ENCODE data around the gene PSRC1. TPM values are rescaled to one million over a fixed set of nuclear protein-coding genes. Genes with fewer than 3 reads are reported as not detected.

The PSRC1 gene
- total RNA-seq, 1 donor from 2014 or later: 8.2 TPM

GRCh38 chr1:109243221-109243620 is 39.7 kb downstream of the PSRC1 start:
- Histone ChIP-seq H3K27me3 (ENCODE audit: control insufficient read depth, insufficient read depth, low read length) (no peaks in the 10 kb centered on the region), H3K36me3 (ENCODE audit: control insufficient read depth, insufficient read depth, low read length) (peaks cover 2% of the 10 kb centered on the region), H3K4me3 (ENCODE audit: low read depth, low read length) (no peak overlapping the region)
- DNase-seq (ENCODE audit: low read depth): no peak
- TF ChIP-seq CTCF (IDR thresholded peaks at IDR 0.05; ENCODE audit: insufficient read depth, low read length, poor library complexity, severe bottlenecking): no peak

DNA sequence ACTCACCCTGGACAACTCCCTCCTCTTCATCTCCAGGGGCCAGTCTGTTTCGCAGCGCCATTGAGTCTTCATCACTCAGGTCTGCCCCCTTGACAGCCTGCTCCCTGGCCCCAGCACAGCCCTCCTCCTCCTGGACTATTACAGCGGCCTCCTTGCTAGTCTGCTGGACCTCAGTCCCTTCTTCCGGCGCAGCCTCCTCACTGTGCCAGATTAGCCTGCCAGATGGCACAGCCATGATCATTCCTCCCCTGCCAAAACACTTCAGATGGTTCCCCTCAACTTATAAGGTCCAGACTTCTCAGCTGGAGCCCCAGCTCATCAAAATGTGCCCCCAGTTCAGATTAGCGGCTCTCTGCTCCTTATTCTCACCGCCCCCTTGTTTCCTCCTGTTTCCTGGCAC is 40.6 kb downstream of the PSRC1 start:
- no peak for DNase-seq (ENCODE audit: low read depth)
- peaks cover 5% of the 10 kb centered on the region for H3K36me3 ChIP-seq (ENCODE audit: control insufficient read depth, insufficient read depth, low read length)
- TF ChIP-seq CTCF (IDR thresholded peaks at IDR 0.05; ENCODE audit: insufficient read depth, low read length, poor library complexity, severe bottlenecking): no peak
- no peaks in the 10 kb centered on the region for H3K27me3 ChIP-seq (ENCODE audit: control insufficient read depth, insufficient read depth, low read length)
- H3K4me3 ChIP-seq (ENCODE audit: low read depth, low read length): no peak overlapping the region

GRCh38 chr1:109241841-109242345 is 41.1 kb downstream of the PSRC1 start:
- Histone ChIP-seq H3K36me3 (ENCODE audit: control insufficient read depth, insufficient read depth, low read length) (peaks cover 5% of the 10 kb centered on the region), H3K4me3 (ENCODE audit: low read depth, low read length) (no peak overlapping the region), H3K27me3 (ENCODE audit: control insufficient read depth, insufficient read depth, low read length) (no peaks in the 10 kb centered on the region)
- DNase-seq (ENCODE audit: low read depth): no peak
- no peak for TF ChIP-seq CTCF (IDR thresholded peaks at IDR 0.05; ENCODE audit: insufficient read depth, low read length, poor library complexity, severe bottlenecking)

DNA sequence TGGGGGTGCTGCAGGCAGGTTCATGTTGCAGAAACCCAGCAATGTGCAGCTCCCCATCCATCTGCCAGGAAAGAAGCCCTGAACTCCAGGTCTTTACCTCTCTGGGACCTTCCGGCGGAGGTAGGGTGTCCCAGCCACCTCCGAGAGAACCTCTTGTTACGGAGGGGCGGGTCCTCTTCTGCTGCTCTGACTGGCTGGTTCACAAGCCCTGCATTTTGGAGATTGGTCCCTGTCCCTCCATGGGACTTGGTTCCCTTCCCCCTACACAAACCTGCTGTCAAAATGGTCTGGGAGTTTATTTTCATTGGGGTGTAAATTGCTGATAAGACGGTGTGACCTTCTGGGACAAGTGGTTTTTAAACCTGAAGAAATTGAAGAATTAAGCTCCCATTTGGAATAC is 41.6 kb downstream of the PSRC1 start:
- no peak for TF ChIP-seq CTCF (IDR thresholded peaks at IDR 0.05; ENCODE audit: insufficient read depth, low read length, poor library complexity, severe bottlenecking)
- Histone ChIP-seq H3K36me3 (ENCODE audit: control insufficient read depth, insufficient read depth, low read length) (peaks cover 5% of the 10 kb centered on the region), H3K4me3 (ENCODE audit: low read depth, low read length) (no peak overlapping the region), H3K27me3 (ENCODE audit: control insufficient read depth, insufficient read depth, low read length) (no peaks in the 10 kb centered on the region)
- DNase-seq (ENCODE audit: low read depth): no peak

GRCh38 chr1:109240158-109241152 is 42.5 kb downstream of the PSRC1 start:
- peaks cover 7% of the 10 kb centered on the region for H3K36me3 ChIP-seq (ENCODE audit: control insufficient read depth, insufficient read depth, low read length)
- DNase-seq (ENCODE audit: low read depth): no peak

More at GRCh38 chr1:109240158-109241152, 42.5 kb downstream of the PSRC1 start:
- H3K27me3 ChIP-seq (ENCODE audit: control insufficient read depth, insufficient read depth, low read length): no peaks in the 10 kb centered on the region
- no peak overlapping the region for H3K4me3 ChIP-seq (ENCODE audit: low read depth, low read length)
- TF ChIP-seq CTCF (IDR thresholded peaks at IDR 0.05; ENCODE audit: insufficient read depth, low read length, poor library complexity, severe bottlenecking): no peak
